ENCODE measurements around the gene MRPL32.

The MRPL32 gene

GRCh38 chr7:42928754-42929153 is 3.4 kb upstream of the MRPL32 start:
- DNase-seq (ENCODE audit: low spot score) = no peak

GRCh38 chr7:42929449-42929848 is 2.7 kb upstream of the MRPL32 start:
- DNase-seq (ENCODE audit: low spot score) = no peak

GRCh38 chr7:42930889-42931288 is 1.3 kb upstream of the MRPL32 start:
- DNase-seq (ENCODE audit: low spot score) = no peak

- no peak for DNase-seq (ENCODE audit: low spot score)
Measured at GRCh38 chr7:42931447-42931833, 736 bp upstream of the MRPL32 start.

GRCh38 chr7:42932811-42933591 is 825 bp downstream of the MRPL32 start:
- DNase-seq (ENCODE audit: low spot score) = no peak

- DNase-seq (ENCODE audit: low spot score) = no peak
Measured at GRCh38 chr7:42934291-42934690, 2.1 kb downstream of the MRPL32 start.

- no peak for DNase-seq (ENCODE audit: low spot score)
Measured at GRCh38 chr7:42935861-42936260, 3.7 kb downstream of the MRPL32 start.

- DNase-seq (ENCODE audit: low spot score) = no peak
Measured at GRCh38 chr7:42939457-42940240, 7.5 kb downstream of the MRPL32 start.

- DNase-seq (ENCODE audit: low spot score) = peak; percentile 54
Measured at GRCh38 chr7:42940985-42941847, 9.0 kb downstream of the MRPL32 start.

- DNase-seq (ENCODE audit: low spot score) = no peak
Measured at GRCh38 chr7:42945821-42946626, 13.8 kb downstream of the MRPL32 start.

- DNase-seq (ENCODE audit: low spot score) = no peak
Measured at GRCh38 chr7:42946627-42946950, 14.4 kb downstream of the MRPL32 start.

- DNase-seq (ENCODE audit: low spot score) = no peak
Measured at GRCh38 chr7:42947521-42947920, 15.3 kb downstream of the MRPL32 start.

GRCh38 chr7:42950417-42950816 is 18.2 kb downstream of the MRPL32 start:
- no peak for DNase-seq (ENCODE audit: low spot score)

- no peak for DNase-seq (ENCODE audit: low spot score)
Measured at GRCh38 chr7:42952328-42952727, 20.2 kb downstream of the MRPL32 start.

- no peak for DNase-seq (ENCODE audit: low spot score)
Measured at GRCh38 chr7:42953994-42954393, 21.8 kb downstream of the MRPL32 start.

GRCh38 chr7:42956062-42956461 is 23.9 kb downstream of the MRPL32 start:
- no peak for DNase-seq (ENCODE audit: low spot score)

GRCh38 chr7:42959549-42959948 is 27.4 kb downstream of the MRPL32 start:
- DNase-seq (ENCODE audit: low spot score) = no peak

GRCh38 chr7:42960762-42961161 is 28.6 kb downstream of the MRPL32 start:
- no peak for DNase-seq (ENCODE audit: low spot score)

GRCh38 chr7:42961170-42961569 is 29.0 kb downstream of the MRPL32 start:
- DNase-seq (ENCODE audit: low spot score) = no peak

- no peak for DNase-seq (ENCODE audit: low spot score)
Measured at GRCh38 chr7:42964293-42964692, 32.1 kb downstream of the MRPL32 start.

- DNase-seq (ENCODE audit: low spot score) = no peak
Measured at GRCh38 chr7:42964849-42965805, 33.0 kb downstream of the MRPL32 start.

Measured in CD4-positive, alpha-beta T cell treated with Interleukin-6 at 100 ng/mL for 8 hours (primary cell).